GM12865 (cell line): ENCODE measurements around the gene RTTN.

Experiments
- DNase-seq: peaks from one replicate; pipeline ENCODE4 v3.0.0; 2010; ENCODE audit warnings: low read depth
- H3K4me3 ChIP-seq: 2 replicates; pipeline ENCODE4 v1.5.1; 2011; ENCODE audit warnings: mild to moderate bottlenecking, low read depth, low read length, control low read depth
- CTCF ChIP-seq: IDR thresholded peaks from 2 replicates; pipeline ENCODE4 v1.5.1; 2011; ENCODE audit warnings: low read length, control low read depth, low read depth, inconsistent platforms; ENCODE audit not compliant: insufficient read depth; ENCODE audit errors: missing control alignments

Gene RTTN

GRCh38 chr18:70197844-70198243, 7.6 kb downstream of the RTTN start:
- H3K4me3 ChIP-seq: no peak overlapping the region
- no peak for DNase-seq
- TF ChIP-seq CTCF: no peak

- no peak for TF ChIP-seq CTCF
- H3K4me3 ChIP-seq: no peak overlapping the region
- DNase-seq: no peak
Observed at GRCh38 chr18:70197026-70197425, 8.5 kb downstream of the RTTN start.

- DNase-seq: peak; percentile 65
- TF ChIP-seq CTCF: peak; percentile 70
- peak overlapping the region; percentile 20 for H3K4me3 ChIP-seq
Observed at GRCh38 chr18:70195852-70196434, 9.5 kb downstream of the RTTN start.

GRCh38 chr18:70195014-70195614, 10.4 kb downstream of the RTTN start:
- peak; percentile 70 for DNase-seq
- H3K4me3 ChIP-seq: peak overlapping the region; percentile 48
- no peak for TF ChIP-seq CTCF

GRCh38 chr18:70194227-70194890, 11.1 kb downstream of the RTTN start:
- no peak for TF ChIP-seq CTCF
- H3K4me3 ChIP-seq: peak overlapping the region; percentile 48
- peak; percentile 86 for DNase-seq

- no peak for DNase-seq
- no peak for TF ChIP-seq CTCF
Observed at GRCh38 chr18:70190529-70190928, 15.0 kb downstream of the RTTN start.

More at GRCh38 chr18:70190529-70190928, 15.0 kb downstream of the RTTN start:
- no peak overlapping the region for H3K4me3 ChIP-seq
